ENCODE results near the gene TMEM88. TPM values are rescaled to one million over a fixed set of nuclear protein-coding genes. Genes with fewer than 3 reads are reported as not detected.
A peak's percentile ranks its signal among the peaks of the same experiment; 100 is the strongest.

TMEM88 gene
- total RNA-seq, 1 experiment from 2014 or later = 11.3 TPM

- no CpG with 5 or more reads among the region's 20 CpGs for WGBS (ENCODE audit: extremely low coverage, insufficient read length, low lambda C conversion rate)
- Histone ChIP-seq H2BK5ac (ENCODE audit: insufficient read length, low read length) (no peak overlapping the region), H4K91ac (ENCODE audit: insufficient read length, low read depth, low read length) (no peak overlapping the region), H2AFZ (ENCODE audit: low read length) (no peak overlapping the region), H3K23me2 (ENCODE audit: insufficient read length, low read depth, low read length, poor library complexity, severe bottlenecking) (peaks cover 29% of the 10 kb centered on the region), H3K56ac (ENCODE audit: insufficient read length, low read depth, low read length) (no peak overlapping the region), H4K20me1 (ENCODE audit: control insufficient read depth, insufficient read depth, insufficient read length) (no peaks in the 10 kb centered on the region), H3K27ac (ENCODE audit: insufficient read length, low read depth, low read length) (no peak overlapping the region), H2AK5ac (ENCODE audit: insufficient read length, low read length) (no peak overlapping the region), H3K4me1 (ENCODE audit: insufficient read depth, low read length) (no peaks in the 10 kb centered on the region; the same call in 1 of the 2 replicates), H4K5ac (ENCODE audit: insufficient read length, low read depth, low read length) (no peak overlapping the region), H3K4ac (ENCODE audit: low read depth, low read length) (no peak overlapping the region), H2BK12ac (ENCODE audit: insufficient read length, low read depth, low read length) (no peak overlapping the region), H3K23ac (ENCODE audit: insufficient read length, low read depth, low read length) (no peak overlapping the region), H2BK20ac (ENCODE audit: low read depth, low read length, poor library complexity, severe bottlenecking) (no peak overlapping the region), H3K18ac (ENCODE audit: insufficient read length, low read depth, low read length) (no peak overlapping the region), H2BK15ac (ENCODE audit: low read depth, low read length) (no peak overlapping the region), H3K9ac (ENCODE audit: extremely low read depth, insufficient read length, low read length) (peak overlapping the region; percentile 40), H3K9me3 (ENCODE audit: control insufficient read depth, low read depth, low read length) (no peaks in the 10 kb centered on the region), H2BK120ac (ENCODE audit: low read depth, low read length, poor library complexity, severe bottlenecking) (no peak overlapping the region), H3K79me2 (ENCODE audit: insufficient read depth, low read length) (no peaks in the 10 kb centered on the region), H3K4me2 (ENCODE audit: insufficient read depth, insufficient read length, low read length) (peak overlapping the region; percentile 97), H3K79me1 (ENCODE audit: insufficient read depth, low read depth, low read length, poor library complexity, severe bottlenecking) (no peaks in the 10 kb centered on the region), H3T11ph (ENCODE audit: low read length) (no peak overlapping the region), H3K27me3 (ENCODE audit: insufficient read depth, low read length) (peaks cover 15% of the 10 kb centered on the region; the same call in 1 of the 2 replicates), H3K14ac (ENCODE audit: insufficient read depth, low read length) (peak overlapping the region; percentile 9; the same call in 1 of the 2 replicates), H4K8ac (replicated peaks; ENCODE audit: insufficient read length, low read depth, low read length) (no peak overlapping the region)
- no peak overlapping the region; a peak in 1 of 7 replicates for H3K27ac Mint-ChIP-seq
- H3K4me1 Mint-ChIP-seq = peaks cover 22 to 25% of the 10 kb centered on the region in 2 experiments
- H3K9me3 Mint-ChIP-seq = 0 out of 5 replicates have a peak, but pooled peaks cover 0 to 3% of the 10 kb centered on the region in 2 experiments
- peaks cover 0 to 21% (median 5%) of the 10 kb centered on the region in 3 experiments; a peak in 3 of 7 replicates for H3K36me3 Mint-ChIP-seq (ENCODE audit: insufficient read depth in 1 of 3, low read depth in 3 of 3)
- peaks cover 10% of the 10 kb centered on the region for H3K27me3 Mint-ChIP-seq (ENCODE audit: low read depth)
- no peak overlapping the region for H3K4me3 Mint-ChIP-seq
- TF ChIP-seq CTCF (conservative IDR thresholded peaks at IDR 0.05) = peak; percentile 44; the same call in 1 of the 3 replicates
- DNase-seq = peak; percentile 80
These were observed 3.6 kb downstream of the TMEM88 start for GRCh38 chr17:7858522-7858810.
